Smooth muscle cell (in vitro differentiated cells): ENCODE data around the gene NAA15. TPM values are rescaled to one million over a fixed set of nuclear protein-coding genes. Genes with fewer than 3 reads are reported as not detected.
"Not testable (repeated sequence)": the region's sequence is repeated elsewhere in the genome, so short reads cannot be mapped to it uniquely, and the experiment has no call there.

Source experiments
- DNase-seq: peaks from one replicate; lab custom pipeline; 2025; ENCODE audit not compliant: unreplicated experiment; lab: John Stamatoyannopoulos, UW
- H2AFZ ChIP-seq: fragments of 200-600 bp; sonication (generic); 2 replicates; pipeline ENCODE4 v1.6.0; 2016; ENCODE audit warnings: antibody characterized with exemption, low read depth, mild to moderate bottlenecking
- H3F3A ChIP-seq: fragments of 200-600 bp; sonication (generic); 2 replicates; pipeline ENCODE4 v1.6.0; 2017; ENCODE audit warnings: antibody characterized with exemption, low read depth
- H3K27ac ChIP-seq: fragments of 200-600 bp; sonication (generic); 2 replicates; pipeline ENCODE4 v1.5.1; 2016; ENCODE audit warnings: low read depth, mild to moderate bottlenecking
- H3K27me3 ChIP-seq: fragments of 200-600 bp; sonication (generic); 2 replicates; pipeline ENCODE4 v1.6.1; 2016; ENCODE audit warnings: low read depth, mild to moderate bottlenecking
- H3K36me3 ChIP-seq: fragments of 200-600 bp; sonication (generic); 2 replicates; pipeline ENCODE4 v1.5.1; 2016; ENCODE audit warnings: low read depth
- H3K4me1 ChIP-seq: fragments of 200-600 bp; sonication (generic); 2 replicates; pipeline ENCODE4 v1.5.1; 2016; ENCODE audit warnings: low read depth
- H3K4me2 ChIP-seq: fragments of 200-600 bp; sonication (generic); 2 replicates; pipeline ENCODE4 v1.6.0; 2016; ENCODE audit warnings: mild to moderate bottlenecking
- H3K4me3 ChIP-seq: fragments of 200-600 bp; sonication (generic); 2 replicates; pipeline ENCODE4 v1.5.1; 2016; ENCODE audit warnings: mild to moderate bottlenecking
- H3K79me2 ChIP-seq: fragments of 200-600 bp; sonication (generic); 2 replicates; pipeline ENCODE4 v1.6.0; 2016; ENCODE audit warnings: low read depth, mild to moderate bottlenecking
- H3K9ac ChIP-seq: fragments of 200-600 bp; sonication (generic); 2 replicates; pipeline ENCODE4 v1.6.0; 2016; ENCODE audit warnings: low read depth
- H3K9me3 ChIP-seq: fragments of 200-600 bp; sonication (generic); replicated peaks from 2 replicates; pipeline ENCODE4 v1.5.1; 2016; ENCODE audit warnings: low read depth
- H4K20me1 ChIP-seq: fragments of 200-600 bp; sonication (generic); 2 replicates; pipeline ENCODE4 v1.6.0; 2016; ENCODE audit warnings: low read depth
- CTCF ChIP-seq: fragments of 200-600 bp; sonication (generic); IDR thresholded peaks from 2 replicates; pipeline ENCODE4 v1.5.1; 2017; ENCODE audit warnings: borderline replicate concordance, mild to moderate bottlenecking, antibody characterized with exemption; ENCODE audit not compliant: insufficient read depth, poor library complexity, severe bottlenecking
- WGBS: methylation state at CpG from one replicate; pipeline ENCODE4 v1.1.7; 2016; ENCODE audit warnings: low lambda C conversion rate; 5-methylcytosine and 5-hydroxymethylcytosine counted together
- polyA plus RNA-seq: library from polyadenylated mRNA; unstranded; fragments of >200 nt; fragmentation: Nextera tagmentation; extraction: Ambion mirVana; gene quantifications from 2 replicates; pipeline ENCODE4 v1.2.1, GENCODE V29; 2016
- total RNA-seq: library from RNA; depleted of rRNA; stranded (reverse); fragments of >200 nt; gene quantifications from 2 replicates; pipeline ENCODE4 v1.2.3, GENCODE V29; 2014

The NAA15 gene
- 27.0 and 36.7 TPM in 2 replicates for total RNA-seq
- polyA plus RNA-seq = 20.5 and 21.7 TPM in 2 replicates

DNA sequence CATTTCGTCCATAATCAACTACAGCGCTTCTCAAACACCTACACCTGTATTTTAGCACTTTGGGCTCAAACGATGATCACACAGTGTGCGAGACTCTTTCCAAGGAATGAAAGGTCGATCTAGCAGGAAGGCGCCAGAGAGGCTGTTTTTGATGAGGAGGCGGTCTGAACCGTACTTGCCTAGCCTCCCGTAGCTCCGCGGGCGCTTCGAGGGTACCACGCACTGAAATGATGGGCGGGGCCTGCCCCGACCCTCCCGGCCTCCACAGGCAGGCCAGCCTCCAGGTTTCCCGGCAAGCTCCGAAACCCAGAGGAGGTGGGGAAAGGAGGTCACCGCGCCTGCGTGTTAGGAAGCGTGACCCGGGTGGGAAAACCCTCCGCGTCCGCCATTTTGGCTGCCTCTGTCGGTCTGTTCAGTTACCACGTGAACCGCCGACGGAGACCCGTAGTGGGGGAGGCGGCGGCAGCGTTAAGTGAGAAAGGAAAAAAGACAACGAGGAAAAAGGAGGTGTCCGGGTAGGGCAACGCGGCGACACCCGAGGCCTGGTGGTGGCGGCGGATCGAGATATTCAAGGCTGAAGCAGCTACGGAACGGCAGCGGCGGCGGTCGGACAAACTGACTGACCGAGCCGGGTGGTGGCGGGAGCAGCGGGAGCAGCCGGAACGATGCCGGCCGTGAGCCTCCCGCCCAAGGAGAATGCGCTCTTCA, at the start of gene NAA15:
TSS of gene NAA15 (plus strand) at position 393 of the 708 bp plus-strand sequence. CDS start at position 666, 273 bp downstream.
- H3K79me2 ChIP-seq = peaks cover 52% of the 10 kb centered on the region
- H3K27ac ChIP-seq = peak within 1 kb of the TSS; percentile 92
- H3K4me2 ChIP-seq = peak within 1 kb of the TSS; percentile 94
- TF ChIP-seq CTCF = no peak
- peak within 1 kb of the TSS; percentile 96 for H3K9ac ChIP-seq
- peaks cover 41% of the 10 kb centered on the region for H4K20me1 ChIP-seq
- H3K9me3 ChIP-seq = no peaks in the 10 kb centered on the region
- DNase-seq = peak; percentile 88
- no peaks in the 10 kb centered on the region for H3K27me3 ChIP-seq
- peak within 1 kb of the TSS; percentile 88 for H2AFZ ChIP-seq
- under 1% methylated on average over 61 of the region's 61 CpGs for WGBS
- H3F3A ChIP-seq = peaks cover 24% of the 10 kb centered on the region
- H3K4me1 ChIP-seq = peaks cover 22% of the 10 kb centered on the region
- peak within 1 kb of the TSS; percentile 99 for H3K4me3 ChIP-seq
- no peaks in the 10 kb centered on the region for H3K36me3 ChIP-seq

- no peak overlapping the region for H3K9ac ChIP-seq
- H3K36me3 ChIP-seq = no peaks in the 10 kb centered on the region
- H4K20me1 ChIP-seq = no peaks in the 10 kb centered on the region
- H3K79me2 ChIP-seq = no peaks in the 10 kb centered on the region
- no peaks in the 10 kb centered on the region for H3F3A ChIP-seq
- no peak for DNase-seq
- TF ChIP-seq CTCF = no peak
- H3K4me2 ChIP-seq = no peak overlapping the region
- H3K4me1 ChIP-seq = no peaks in the 10 kb centered on the region
- H2AFZ ChIP-seq = no peak overlapping the region
- no peaks in the 10 kb centered on the region for H3K9me3 ChIP-seq
- no peak overlapping the region for H3K4me3 ChIP-seq
- no peaks in the 10 kb centered on the region for H3K27me3 ChIP-seq
- H3K27ac ChIP-seq = no peak overlapping the region
Measured at GRCh38 chr4:139253046-139253445, 48.3 kb upstream of the NAA15 start.

GRCh38 chr4:139253713-139254112, 47.6 kb upstream of the NAA15 start:
- Histone ChIP-seq H4K20me1 (no peaks in the 10 kb centered on the region), H3K4me2 (no peak overlapping the region), H2AFZ (no peak overlapping the region), H3K27me3 (no peaks in the 10 kb centered on the region), H3K9ac (no peak overlapping the region), H3K4me1 (no peaks in the 10 kb centered on the region), H3F3A (no peaks in the 10 kb centered on the region), H3K9me3 (no peaks in the 10 kb centered on the region), H3K4me3 (no peak overlapping the region), H3K79me2 (no peaks in the 10 kb centered on the region), H3K27ac (no peak overlapping the region), H3K36me3 (no peaks in the 10 kb centered on the region)
- no peak for DNase-seq
- 97% methylated on average over 3 of the region's 3 CpGs for WGBS
- no peak for TF ChIP-seq CTCF

GRCh38 chr4:139255581-139255980, 45.7 kb upstream of the NAA15 start:
- H3K9me3 ChIP-seq, H3K4me1 ChIP-seq, H3K79me2 ChIP-seq, H3K27ac ChIP-seq, H2AFZ ChIP-seq, H4K20me1 ChIP-seq, H3K9ac ChIP-seq, H3K4me3 ChIP-seq, H3K27me3 ChIP-seq, H3F3A ChIP-seq, DNase-seq, H3K4me2 ChIP-seq, H3K36me3 ChIP-seq: not testable (repeated sequence)
- WGBS = 96% methylated on average over 6 of the region's 6 CpGs
